Neuron (in vitro differentiated cells): ENCODE results near the gene BCO1.

Source experiments
- H2AFZ ChIP-seq: one replicate; pipeline ENCODE4 v1.6.1; 2013; ENCODE audit warnings: low read depth, mild to moderate bottlenecking, inconsistent platforms, low read length, moderate library complexity
- H3K27me3 ChIP-seq: one replicate; pipeline ENCODE4 v1.6.1; 2013; ENCODE audit warnings: low read length; ENCODE audit not compliant: insufficient read depth
- H3K36me3 ChIP-seq: one replicate; pipeline ENCODE4 v1.6.1; 2013; ENCODE audit warnings: low read length; ENCODE audit not compliant: insufficient read depth
- H3K4me1 ChIP-seq: one replicate; pipeline ENCODE4 v1.6.1; 2013; ENCODE audit warnings: low read length; ENCODE audit not compliant: insufficient read depth
- H3K4me3 ChIP-seq: 2 replicates; pipeline ENCODE4 v1.5.1; 2013; ENCODE audit warnings: mild to moderate bottlenecking, low read length, moderate library complexity
- H3K9me3 ChIP-seq: one replicate; pipeline ENCODE4 v1.6.1; 2013; ENCODE audit warnings: low read length

The BCO1 gene

GRCh38 chr16:81293909-81294802, 55.7 kb downstream of the BCO1 start:
- H3K27me3 ChIP-seq, result no peaks in the 10 kb centered on the region
- H2AFZ ChIP-seq, result no peak overlapping the region
- H3K4me3 ChIP-seq, result no peak overlapping the region

GRCh38 chr16:81296631-81297030, 58.1 kb downstream of the BCO1 start:
- H3K4me1 ChIP-seq, result no peaks in the 10 kb centered on the region
- H3K27me3 ChIP-seq, result no peaks in the 10 kb centered on the region
- H3K36me3 ChIP-seq, result no peaks in the 10 kb centered on the region
- H3K4me3 ChIP-seq, result no peak overlapping the region
- no peaks in the 10 kb centered on the region for H3K9me3 ChIP-seq
- H2AFZ ChIP-seq, result no peak overlapping the region

More at GRCh38 chr16:81293909-81294802, 55.7 kb downstream of the BCO1 start:
- Histone ChIP-seq H3K9me3 (no peaks in the 10 kb centered on the region), H3K4me1 (no peaks in the 10 kb centered on the region), H3K36me3 (no peaks in the 10 kb centered on the region)

- H3K36me3 ChIP-seq, result no peaks in the 10 kb centered on the region
- peaks cover 3% of the 10 kb centered on the region for H3K9me3 ChIP-seq
- no peak overlapping the region for H2AFZ ChIP-seq
- H3K27me3 ChIP-seq, result no peaks in the 10 kb centered on the region
- no peak overlapping the region for H3K4me3 ChIP-seq
- no peaks in the 10 kb centered on the region for H3K4me1 ChIP-seq
Measured at GRCh38 chr16:81307770-81308169, 69.3 kb downstream of the BCO1 start.

- Histone ChIP-seq H3K4me3 (no peak overlapping the region), H2AFZ (no peak overlapping the region), H3K9me3 (peaks cover 3% of the 10 kb centered on the region), H3K27me3 (no peaks in the 10 kb centered on the region), H3K36me3 (no peaks in the 10 kb centered on the region), H3K4me1 (peaks cover 9% of the 10 kb centered on the region)
Measured at GRCh38 chr16:81310045-81310644, 71.7 kb downstream of the BCO1 start.

GRCh38 chr16:81311762-81312161, 73.3 kb downstream of the BCO1 start:
- Histone ChIP-seq H3K4me3 (no peak overlapping the region), H3K9me3 (no peaks in the 10 kb centered on the region), H3K27me3 (no peaks in the 10 kb centered on the region), H3K4me1 (peaks cover 19% of the 10 kb centered on the region), H2AFZ (no peak overlapping the region), H3K36me3 (no peaks in the 10 kb centered on the region)

- H3K36me3 ChIP-seq, result no peaks in the 10 kb centered on the region
- no peaks in the 10 kb centered on the region for H3K27me3 ChIP-seq
- H3K4me1 ChIP-seq, result peaks cover 19% of the 10 kb centered on the region
- H3K4me3 ChIP-seq, result peak overlapping the region; percentile 83
- peak overlapping the region; percentile 79 for H2AFZ ChIP-seq
- H3K9me3 ChIP-seq, result no peaks in the 10 kb centered on the region
Measured at GRCh38 chr16:81313701-81314602, 75.5 kb downstream of the BCO1 start.

GRCh38 chr16:81314603-81315270, 76.2 kb downstream of the BCO1 start, which contains the start of gene GAN:
TSS of gene GAN (plus strand) at chr16:81314962. CDS start at chr16:81315114, 152 bp downstream.
- peaks cover 21% of the 10 kb centered on the region for H3K4me1 ChIP-seq
- peak within 1 kb of the TSS; percentile 79 for H2AFZ ChIP-seq
- H3K27me3 ChIP-seq, result no peaks in the 10 kb centered on the region
- peak within 1 kb of the TSS; percentile 83 for H3K4me3 ChIP-seq
- H3K36me3 ChIP-seq, result no peaks in the 10 kb centered on the region
- no peaks in the 10 kb centered on the region for H3K9me3 ChIP-seq

- no peaks in the 10 kb centered on the region for H3K9me3 ChIP-seq
- H3K4me1 ChIP-seq, result peaks cover 21% of the 10 kb centered on the region
- peak overlapping the region; percentile 83 for H3K4me3 ChIP-seq
- no peaks in the 10 kb centered on the region for H3K36me3 ChIP-seq
- no peaks in the 10 kb centered on the region for H3K27me3 ChIP-seq
- H2AFZ ChIP-seq, result peak overlapping the region; percentile 79
Measured at GRCh38 chr16:81315271-81316175, 77.0 kb downstream of the BCO1 start.

- H3K4me3 ChIP-seq, result peak overlapping the region; percentile 83
- H3K9me3 ChIP-seq, result no peaks in the 10 kb centered on the region
- peak overlapping the region; percentile 79 for H2AFZ ChIP-seq
- H3K4me1 ChIP-seq, result peaks cover 21% of the 10 kb centered on the region
- no peaks in the 10 kb centered on the region for H3K27me3 ChIP-seq
- no peaks in the 10 kb centered on the region for H3K36me3 ChIP-seq
Measured at GRCh38 chr16:81316176-81316496, 77.6 kb downstream of the BCO1 start.

GRCh38 chr16:81318711-81319110, 80.2 kb downstream of the BCO1 start:
- no peak overlapping the region for H3K4me3 ChIP-seq
- H3K9me3 ChIP-seq, result no peaks in the 10 kb centered on the region
- no peaks in the 10 kb centered on the region for H3K36me3 ChIP-seq
- H3K27me3 ChIP-seq, result no peaks in the 10 kb centered on the region
- peaks cover 16% of the 10 kb centered on the region for H3K4me1 ChIP-seq
- no peak overlapping the region for H2AFZ ChIP-seq

- Histone ChIP-seq H3K9me3 (no peaks in the 10 kb centered on the region), H3K27me3 (no peaks in the 10 kb centered on the region), H2AFZ (no peak overlapping the region), H3K36me3 (no peaks in the 10 kb centered on the region), H3K4me1 (peaks cover 16% of the 10 kb centered on the region), H3K4me3 (no peak overlapping the region)
Measured at GRCh38 chr16:81319221-81319912, 80.9 kb downstream of the BCO1 start.
